ENCODE measurements around the gene TMEM54.

Gene TMEM54

GRCh38 chr1:32900956-32901822 lies at the start of gene TMEM54:
Gene TMEM54 (minus strand): TSS chr1:32901389. CDS start chr1:32901238, 151 bp downstream.
- peak within 1 kb of the TSS; percentile 50 for H3K4me3 ChIP-seq (ENCODE audit: low read depth, low read length)
- TF ChIP-seq CTCF (IDR thresholded peaks at IDR 0.05; ENCODE audit: low read depth, low read length, missing control alignments), result no peak
- no peak for DNase-seq (ENCODE audit: low read depth)
- in situ Hi-C loops (cut with HindIII; ENCODE audit: low sequenced_read_pairs), result no loop called here

- DNase-seq (ENCODE audit: low read depth), result no peak
- H3K4me3 ChIP-seq (ENCODE audit: low read depth, low read length), result no peak overlapping the region
- TF ChIP-seq CTCF (IDR thresholded peaks at IDR 0.05; ENCODE audit: low read depth, low read length, missing control alignments), result no peak
- in situ Hi-C loops (cut with HindIII; ENCODE audit: low sequenced_read_pairs), result no loop called here
These were observed 48.3 kb upstream of the TMEM54 start for GRCh38 chr1:32949519-32949918.

GRCh38 chr1:32948905-32949304 lies 47.7 kb upstream of the TMEM54 start:
- in situ Hi-C loops (cut with HindIII; ENCODE audit: low sequenced_read_pairs), result no loop called here
- TF ChIP-seq CTCF (IDR thresholded peaks at IDR 0.05; ENCODE audit: low read depth, low read length, missing control alignments), result no peak
- H3K4me3 ChIP-seq (ENCODE audit: low read depth, low read length), result no peak overlapping the region
- DNase-seq (ENCODE audit: low read depth), result no peak

GRCh38 chr1:32948390-32948722 lies 47.2 kb upstream of the TMEM54 start:
- in situ Hi-C loops (cut with HindIII; ENCODE audit: low sequenced_read_pairs), result no loop called here
- no peak for TF ChIP-seq CTCF (IDR thresholded peaks at IDR 0.05; ENCODE audit: low read depth, low read length, missing control alignments)
- no peak overlapping the region for H3K4me3 ChIP-seq (ENCODE audit: low read depth, low read length)
- no peak for DNase-seq (ENCODE audit: low read depth)

GRCh38 chr1:32947669-32948389 lies 46.6 kb upstream of the TMEM54 start:
- DNase-seq (ENCODE audit: low read depth), result no peak
- in situ Hi-C loops (cut with HindIII; ENCODE audit: low sequenced_read_pairs), result no loop called here
- TF ChIP-seq CTCF (IDR thresholded peaks at IDR 0.05; ENCODE audit: low read depth, low read length, missing control alignments), result no peak
- no peak overlapping the region for H3K4me3 ChIP-seq (ENCODE audit: low read depth, low read length)

GRCh38 chr1:32946413-32946812 lies 45.2 kb upstream of the TMEM54 start:
- no peak overlapping the region for H3K4me3 ChIP-seq (ENCODE audit: low read depth, low read length)
- in situ Hi-C loops (cut with HindIII; ENCODE audit: low sequenced_read_pairs), result no loop called here
- DNase-seq (ENCODE audit: low read depth), result no peak
- TF ChIP-seq CTCF (IDR thresholded peaks at IDR 0.05; ENCODE audit: low read depth, low read length, missing control alignments), result no peak
